ENCODE measurements around the gene KLK14.

- TF ChIP-seq CTCF (IDR thresholded peaks at IDR 0.05; ENCODE audit: poor library complexity) (no peak), EZH2phosphoT487 (IDR thresholded peaks at IDR 0.05; ENCODE audit: low read depth, severe bottlenecking, unreplicated experiment) (no peak), EZH2 (IDR thresholded peaks at IDR 0.05; ENCODE audit: borderline replicate concordance) (no peak)
These were observed 42.0 kb upstream of the KLK14 start, which contains the start of gene SIGLEC9 for GRCh38 chr19:51124729-51125128.
